ENCODE measurements around the gene HNRNPM. TPM values are rescaled to one million over a fixed set of nuclear protein-coding genes. Genes with fewer than 3 reads are reported as not detected.
A peak's percentile ranks its signal among the peaks of the same experiment; 100 is the strongest.

The HNRNPM gene
- total and polyA plus RNA-seq, 7 donors, result 62.8 to 224 (median 83.9) TPM

GRCh38 chr19:8478598-8478997, 33.8 kb downstream of the HNRNPM start:
- H3K9me3 ChIP-seq, result no peaks in the 10 kb centered on the region
- H3K4me1 ChIP-seq, result peaks cover 0 to 30% (median 23%) of the 10 kb centered on the region in 4 donors
- peaks cover 12 to 81% (median 23%) of the 10 kb centered on the region in 4 donors for H3K36me3 ChIP-seq
- H3K4me3 ChIP-seq, result no peak overlapping the region
- no peak for DNase-seq
- peak overlapping the region in 1 of 4 donors; percentile 32 for H3K27ac ChIP-seq
- WGBS, 2 donors, result 61 to 80% methylated on average over 3 of the region's 3 CpGs
- no peaks in the 10 kb centered on the region for H3K27me3 ChIP-seq
- intact Hi-C loops (cut with DNase I), result no loop called here
- TF ChIP-seq POLR2AphosphoS5 (IDR thresholded peaks at IDR 0.05), result no peak

- no peak for TF ChIP-seq POLR2A (IDR thresholded peaks at IDR 0.05)
- TF ChIP-seq EP300 (IDR thresholded peaks at IDR 0.05), result no peak
- no peak for TF ChIP-seq CTCF (IDR thresholded peaks at IDR 0.05)
- no peak for TF ChIP-seq POLR2AphosphoS5 (IDR thresholded peaks at IDR 0.05)
- peaks cover 12 to 81% (median 23%) of the 10 kb centered on the region in 4 donors for H3K36me3 ChIP-seq
- H3K27ac ChIP-seq, result no peak overlapping the region
- H3K27me3 ChIP-seq, result no peaks in the 10 kb centered on the region
- H3K4me3 ChIP-seq, result no peak overlapping the region
- DNase-seq, result no peak
- 72 to 85% methylated on average over 11 of the region's 11 CpGs for WGBS, 2 donors
- no peaks in the 10 kb centered on the region for H3K9me3 ChIP-seq
- intact Hi-C loops (cut with DNase I), result no loop called here
- H3K4me1 ChIP-seq, result peaks cover 0 to 30% (median 25%) of the 10 kb centered on the region in 4 donors
These were observed 36.4 kb downstream of the HNRNPM start for GRCh38 chr19:8481201-8481600.

GRCh38 chr19:8481616-8482015, 36.8 kb downstream of the HNRNPM start:
- no peaks in the 10 kb centered on the region for H3K27me3 ChIP-seq
- H3K36me3 ChIP-seq, result peaks cover 15 to 81% (median 26%) of the 10 kb centered on the region in 4 donors

GRCh38 chr19:8482696-8483095, 37.9 kb downstream of the HNRNPM start:
- Histone ChIP-seq H3K36me3 (peaks cover 25 to 81% (median 34%) of the 10 kb centered on the region in 4 donors), H3K9me3 (no peaks in the 10 kb centered on the region), H3K4me1 (peaks cover 0 to 27% (median 24%) of the 10 kb centered on the region in 4 donors), H3K27ac (no peak overlapping the region), H3K27me3 (no peaks in the 10 kb centered on the region), H3K4me3 (no peak overlapping the region)
- DNase-seq, result no peak
- intact Hi-C loops (cut with DNase I), result no loop called here
- TF ChIP-seq POLR2AphosphoS5 (IDR thresholded peaks at IDR 0.05), result no peak
- TF ChIP-seq EP300 (IDR thresholded peaks at IDR 0.05), result no peak
- no peak for TF ChIP-seq CTCF (IDR thresholded peaks at IDR 0.05)
- no peak for TF ChIP-seq POLR2A (IDR thresholded peaks at IDR 0.05)
- 94 to 96% methylated on average over 11 of the region's 11 CpGs for WGBS, 2 donors

More at GRCh38 chr19:8481616-8482015, 36.8 kb downstream of the HNRNPM start:
- DNase-seq, result no peak
- intact Hi-C loops (cut with DNase I), result no loop called here
- Histone ChIP-seq H3K27ac (no peak overlapping the region), H3K4me3 (no peak overlapping the region), H3K9me3 (no peaks in the 10 kb centered on the region), H3K4me1 (peaks cover 0 to 30% (median 25%) of the 10 kb centered on the region in 4 donors)
- WGBS, 2 donors, result 88 to 89% methylated on average over 6 of the region's 6 CpGs
- TF ChIP-seq POLR2AphosphoS5 (IDR thresholded peaks at IDR 0.05) (no peak), EP300 (IDR thresholded peaks at IDR 0.05) (no peak), POLR2A (IDR thresholded peaks at IDR 0.05) (no peak), CTCF (IDR thresholded peaks at IDR 0.05) (no peak)

- Histone ChIP-seq H3K4me3 (no peak overlapping the region), H3K4me1 (peaks cover 0 to 22% (median 21%) of the 10 kb centered on the region in 4 donors), H3K27me3 (no peaks in the 10 kb centered on the region), H3K36me3 (peaks cover 28 to 81% (median 39%) of the 10 kb centered on the region in 4 donors), H3K27ac (no peak overlapping the region), H3K9me3 (no peaks in the 10 kb centered on the region)
- WGBS, 2 donors, result 91 to 93% methylated on average over 8 of the region's 8 CpGs
- intact Hi-C loops (cut with DNase I), result no loop called here
- no peak for DNase-seq
- TF ChIP-seq POLR2AphosphoS5 (IDR thresholded peaks at IDR 0.05) (no peak), POLR2A (IDR thresholded peaks at IDR 0.05) (no peak), CTCF (IDR thresholded peaks at IDR 0.05) (no peak), EP300 (IDR thresholded peaks at IDR 0.05) (no peak)
These were observed 38.4 kb downstream of the HNRNPM start for GRCh38 chr19:8483165-8483564.
